Transverse colon (tissue), 4 donors: Measurements from ENCODE around the gene ASXL1. TPM values are rescaled to one million over a fixed set of nuclear protein-coding genes. Genes with fewer than 3 reads are reported as not detected.

Experiments
- DNase-seq: peaks from one replicate; pipeline ENCODE4 v3.0.0-alpha.2; 2019
- H3K27ac ChIP-seq, 4 donors: fragments of 200-600 bp; sonication (generic); 2 replicates each; pipeline ENCODE4 v1.5.1; 2016 to 2018; ENCODE audit warnings: inconsistent platforms in 4 of 4
- H3K27me3 ChIP-seq: fragments of 200-600 bp; sonication (generic); 2 replicates; pipeline ENCODE4 v1.5.1; 2017; ENCODE audit warnings: inconsistent platforms
- H3K36me3 ChIP-seq, 4 donors: fragments of 200-600 bp; sonication (generic); 2 replicates each; pipeline ENCODE4 v1.5.1; 2017 to 2019; ENCODE audit warnings: inconsistent platforms in 4 of 4
- H3K4me1 ChIP-seq, 4 donors: fragments of 200-600 bp; sonication (generic); 2 replicates each; pipeline ENCODE4 v1.5.1; 2017 to 2020; ENCODE audit warnings: inconsistent platforms in 4 of 4
- H3K4me3 ChIP-seq, 4 donors: fragments of 200-600 bp; sonication (generic); 1 replicate in 1 of 4; 2 replicates in 3 of 4; pipeline versions ENCODE4 v1.5.1 to v1.6.1; 2017 to 2019; ENCODE audit warnings: inconsistent platforms in 4 of 4
- H3K9me3 ChIP-seq, 2 donors: fragments of 200-600 bp; sonication (generic); 2 replicates each; pipeline ENCODE4 v1.5.1; 2017 to 2019; ENCODE audit warnings: inconsistent platforms in 2 of 2
- CTCF ChIP-seq, 5 experiments: fragments of 200-600 bp in 3 of 5; fragments of 450-650 bp in 2 of 5; sonication (generic) in 3 of 5; IDR thresholded peaks; 1 replicate in 2 of 5; 2 replicates in 3 of 5; pipeline ENCODE4 v1.5.1; 2016 to 2017; ENCODE audit warnings: antibody characterized with exemption in 5 of 5, inconsistent platforms in 3 of 5, mild to moderate bottlenecking in 2 of 5, moderate library complexity in 1 of 5
- EP300 ChIP-seq: sonication (generic); formaldehyde crosslinking; IDR thresholded peaks from one replicate; pipeline ENCODE4 v1.6.1; 2017; ENCODE audit warnings: antibody characterized with exemption, low read depth
- POLR2A ChIP-seq: fragments of 450-650 bp; IDR thresholded peaks from one replicate; pipeline ENCODE4 v1.6.1; 2016; ENCODE audit warnings: antibody characterized with exemption, mild to moderate bottlenecking, moderate library complexity
- POLR2AphosphoS5 ChIP-seq, 3 donors: sonication (generic); formaldehyde crosslinking; IDR thresholded peaks; one replicate each; pipeline ENCODE4 v1.6.1; 2016; ENCODE audit warnings: antibody characterized with exemption in 3 of 3
- WGBS, 2 donors: methylation state at CpG; one replicate each; pipeline ENCODE4 v1.1.5; 2018; ENCODE audit warnings: low coverage in 1 of 2; 5-methylcytosine and 5-hydroxymethylcytosine counted together
- in situ Hi-C, 4 donors: fragments of 200-750 bp; cut with MboI; loops; one replicate each; pipeline versions ENCODE4 v1.15.0 to v1.15.1; 2017; ENCODE audit warnings: low sequenced_read_pairs in 3 of 4, low pct_ligation_motif_present in 1 of 4, low pct_unique_long_range_greater_than_20kb in 1 of 4
- intact Hi-C: fragments of 100-400 bp; cut with DNase I; formaldehyde crosslinking; loops from one replicate; pipeline ENCODE4 v1.15.1; 2023; ENCODE audit warnings: low total_unique reads
- total RNA-seq, 4 donors: library from RNA; depleted of rRNA; stranded (reverse); fragments of >200 nt; gene quantifications; one replicate each; pipeline ENCODE4 v1.1.0, GENCODE V29; 2016

ASXL1 gene
- total RNA-seq, 4 donors from 2014 or later = 39.6 to 293 (median 92.8) TPM

GRCh38 chr20:32451340-32451681, 93.2 kb downstream of the ASXL1 start:
- no peak for TF ChIP-seq EP300
- no peak for TF ChIP-seq POLR2A
- TF ChIP-seq CTCF (IDR thresholded peaks at IDR 0.05) = no peak
- no peak for TF ChIP-seq POLR2AphosphoS5 (IDR thresholded peaks at IDR 0.05)
- DNase-seq = no peak
- no peaks in the 10 kb centered on the region for H3K9me3 ChIP-seq
- 97% methylated on average over 8 of the region's 8 CpGs; no CpG with 5 or more reads in 1 of the 2 donors for WGBS, 2 donors
- intact Hi-C loops (no loop called here), in situ Hi-C loops (no loop called here)
- H3K27ac ChIP-seq = no peak overlapping the region
- no peak overlapping the region for H3K4me3 ChIP-seq
- H3K27me3 ChIP-seq = no peaks in the 10 kb centered on the region
- H3K4me1 ChIP-seq = peaks cover 0 to 16% (median 10%) of the 10 kb centered on the region in 4 donors
- peaks cover 0 to 41% (median 14%) of the 10 kb centered on the region in 4 donors for H3K36me3 ChIP-seq

GRCh38 chr20:32451682-32452461, 93.7 kb downstream of the ASXL1 start:
- intact Hi-C loops = no loop called here
- Histone ChIP-seq H3K4me1 (peaks cover 4 to 21% (median 13%) of the 10 kb centered on the region in 4 donors), H3K27me3 (no peaks in the 10 kb centered on the region), H3K4me3 (no peak overlapping the region), H3K36me3 (peaks cover 0 to 35% (median 14%) of the 10 kb centered on the region in 4 donors), H3K9me3 (no peaks in the 10 kb centered on the region), H3K27ac (no peak overlapping the region)
- in situ Hi-C loops = no loop called here
- DNase-seq = no peak
- 86 to 100% methylated on average over 2 to 25 of the region's 27 CpGs for WGBS, 2 donors
- TF ChIP-seq EP300 (no peak), POLR2A (no peak), CTCF (IDR thresholded peaks at IDR 0.05) (no peak), POLR2AphosphoS5 (IDR thresholded peaks at IDR 0.05) (no peak)

- Histone ChIP-seq H3K9me3 (no peaks in the 10 kb centered on the region), H3K36me3 (peaks cover 0 to 29% (median 14%) of the 10 kb centered on the region in 4 donors), H3K4me3 (no peak overlapping the region), H3K27ac (no peak overlapping the region), H3K27me3 (no peaks in the 10 kb centered on the region), H3K4me1 (peaks cover 8 to 30% (median 15%) of the 10 kb centered on the region in 4 donors)
- in situ Hi-C loops (no loop called here), intact Hi-C loops (no loop called here)
- no peak for DNase-seq
- WGBS, 2 donors = 88% methylated on average over 23 of the region's 24 CpGs; no CpG with 5 or more reads in 1 of the 2 donors
- TF ChIP-seq POLR2A = no peak
- TF ChIP-seq EP300 = no peak
- no peak for TF ChIP-seq CTCF (IDR thresholded peaks at IDR 0.05)
- TF ChIP-seq POLR2AphosphoS5 (IDR thresholded peaks at IDR 0.05) = no peak
Observed at GRCh38 chr20:32452776-32453466, 94.8 kb downstream of the ASXL1 start.

- peaks cover 10 to 27% (median 14%) of the 10 kb centered on the region in 4 donors for H3K4me1 ChIP-seq
- TF ChIP-seq POLR2A (no peak), POLR2AphosphoS5 (IDR thresholded peaks at IDR 0.05) (no peak), CTCF (IDR thresholded peaks at IDR 0.05) (no peak), EP300 (no peak)
- in situ Hi-C loops = no loop called here
- H3K27me3 ChIP-seq = no peaks in the 10 kb centered on the region
- H3K4me3 ChIP-seq = no peak overlapping the region
- no peak overlapping the region for H3K27ac ChIP-seq
- intact Hi-C loops = no loop called here
- no peak for DNase-seq
- H3K36me3 ChIP-seq = peaks cover 0 to 29% (median 14%) of the 10 kb centered on the region in 4 donors
- 81 to 87% methylated on average over 5 to 20 of the region's 28 CpGs for WGBS, 2 donors
- no peaks in the 10 kb centered on the region for H3K9me3 ChIP-seq
Observed at GRCh38 chr20:32453467-32454163, 95.5 kb downstream of the ASXL1 start.
